Kidney tubule cell (primary cell): Measurements from ENCODE around the gene GTPBP1.

ENCODE experiments used
- DNase-seq: peaks from one replicate; pipeline ENCODE4 v3.0.0-alpha.2; 2018; ENCODE audit warnings: low spot score

Gene GTPBP1

DNA sequence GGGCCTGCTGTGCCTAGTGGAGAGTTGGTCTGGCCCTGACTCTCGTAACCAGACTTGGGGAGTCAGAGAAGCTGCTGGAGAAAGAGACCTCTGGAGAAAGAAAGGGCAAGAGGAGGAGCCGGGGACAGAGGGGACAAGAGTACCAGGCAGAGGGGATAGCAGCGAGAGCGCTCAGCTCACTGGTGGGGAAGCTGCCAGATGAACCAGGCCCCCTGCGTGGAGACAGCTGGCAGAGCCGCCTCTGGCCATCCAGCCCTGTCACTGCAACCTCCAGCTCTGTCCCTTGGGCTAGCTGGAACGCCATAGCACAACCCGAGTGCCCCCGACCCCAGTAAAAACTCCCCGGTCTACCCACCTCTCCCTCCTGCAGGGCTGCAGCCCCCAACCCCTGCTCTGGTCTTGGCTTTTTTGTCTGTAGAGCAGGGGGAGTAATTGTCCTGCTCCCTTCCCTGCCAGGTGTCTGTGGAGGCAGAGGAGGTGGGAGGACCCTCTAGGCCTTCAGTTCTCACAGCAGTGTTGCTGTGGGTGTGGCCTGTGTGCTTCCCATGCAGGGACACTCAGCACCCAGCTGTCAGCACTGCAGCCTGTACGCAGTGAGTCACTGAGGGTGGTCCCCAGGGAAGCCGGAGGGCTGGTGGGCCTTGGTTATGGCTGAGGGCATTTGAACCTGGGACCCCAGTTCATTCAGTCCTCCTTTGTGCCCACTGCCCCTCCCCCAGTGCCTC is 54.9 kb downstream of the GTPBP1 start:
- DNase-seq = peak; percentile 38

DNA sequence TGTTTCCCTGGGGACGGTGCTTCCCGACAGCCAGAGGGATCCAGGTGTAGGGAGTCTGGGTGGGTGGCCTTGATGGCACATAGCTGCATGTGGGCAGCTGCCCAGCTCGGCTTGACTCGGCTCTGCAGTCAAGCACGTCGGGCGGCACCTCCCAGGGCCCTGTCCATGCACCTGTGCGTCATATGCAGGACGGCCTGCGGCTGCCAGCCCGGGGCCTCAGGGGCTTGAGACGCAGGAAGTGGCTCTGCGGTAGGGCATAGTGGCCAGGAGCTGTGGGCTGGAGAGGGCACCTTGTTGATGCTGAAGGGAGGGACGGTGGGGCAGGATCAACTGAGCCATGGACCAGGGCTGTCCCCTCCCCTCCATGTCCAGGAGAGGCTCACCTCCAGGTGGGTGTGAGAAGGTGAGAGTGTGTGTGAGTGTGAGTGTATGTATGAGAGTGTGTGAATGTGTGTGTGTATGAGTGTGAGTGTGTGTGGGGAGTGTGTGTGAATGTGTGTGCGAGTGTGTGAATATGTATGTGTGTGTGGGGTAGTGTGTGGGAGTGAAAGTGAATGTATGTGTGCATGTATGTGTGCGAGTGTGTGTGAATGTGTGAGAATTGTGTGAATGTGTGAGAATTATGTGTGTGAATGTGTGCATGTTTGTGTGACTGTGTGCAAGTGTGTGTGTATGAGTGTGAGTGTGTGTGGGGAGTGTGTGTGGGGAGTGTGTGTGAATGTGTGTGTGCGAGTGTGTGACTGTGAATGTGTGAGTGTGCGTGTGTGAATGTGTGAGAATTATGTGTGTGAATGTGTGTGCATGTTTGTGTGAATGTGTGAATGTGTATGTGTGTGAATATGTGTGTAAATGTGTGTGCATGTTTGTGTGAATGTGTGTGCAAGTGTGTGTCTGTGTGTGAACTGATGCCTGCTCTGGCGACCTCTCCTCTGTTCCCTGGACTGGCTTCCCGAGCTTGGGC is 55.7 kb downstream of the GTPBP1 start:
- DNase-seq = peak; percentile 86

DNA sequence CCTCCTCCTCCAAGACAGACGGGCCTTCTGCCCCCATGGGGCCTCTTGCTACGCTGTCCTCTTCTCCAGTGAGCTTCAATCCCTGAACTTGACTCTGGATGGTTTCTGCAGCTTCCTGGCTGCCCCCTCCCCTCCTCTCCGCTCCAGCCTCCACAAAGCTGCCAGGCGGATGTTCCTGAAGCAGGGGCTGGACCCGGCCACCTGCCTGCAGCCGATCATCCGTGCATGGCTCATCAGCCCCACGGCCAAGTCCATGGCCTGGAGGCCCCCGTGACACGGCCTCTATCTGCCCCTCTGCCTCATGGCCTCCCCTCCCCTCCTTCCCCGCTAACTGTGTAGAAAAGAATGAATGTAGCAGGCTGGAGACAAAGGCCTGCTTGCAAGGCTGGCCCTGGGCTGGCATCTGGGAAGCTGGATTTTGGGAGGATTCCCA is 56.8 kb downstream of the GTPBP1 start:
- DNase-seq = no peak

DNA sequence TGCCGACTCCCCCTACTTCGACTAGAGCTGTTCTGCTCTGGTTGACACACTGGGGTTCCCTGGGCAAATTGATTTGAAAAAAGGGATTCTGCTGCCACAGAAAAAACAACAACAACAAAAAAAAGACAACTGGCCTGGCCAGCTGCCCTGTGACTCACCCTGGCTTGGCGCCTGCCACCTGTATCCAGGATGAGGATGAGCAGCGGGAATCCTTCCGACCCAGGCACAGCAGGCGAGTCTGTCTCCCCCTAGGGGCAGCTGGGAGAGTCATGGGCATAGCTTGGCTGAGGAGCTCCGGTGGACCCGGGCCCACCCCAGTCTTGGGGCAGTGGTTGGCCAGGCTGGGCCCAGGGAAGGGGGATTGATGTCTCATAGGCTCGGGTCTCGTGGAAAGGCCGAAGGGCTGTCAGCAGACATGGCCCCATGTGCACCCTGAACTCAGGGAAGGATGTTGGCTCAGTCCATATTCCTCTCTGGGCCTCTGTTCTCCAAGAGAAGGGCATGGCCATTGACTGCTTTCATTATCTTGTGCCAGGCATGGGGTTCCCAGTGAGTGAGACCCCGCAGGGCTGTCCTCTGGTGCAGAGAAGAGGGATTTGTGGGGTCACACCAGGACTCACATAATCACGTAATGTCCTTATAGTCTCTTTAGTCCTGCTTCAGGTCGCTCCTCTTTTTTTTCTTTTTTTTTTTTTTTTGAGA is 60.5 kb downstream of the GTPBP1 start:
- DNase-seq = peak; percentile 86

DNA sequence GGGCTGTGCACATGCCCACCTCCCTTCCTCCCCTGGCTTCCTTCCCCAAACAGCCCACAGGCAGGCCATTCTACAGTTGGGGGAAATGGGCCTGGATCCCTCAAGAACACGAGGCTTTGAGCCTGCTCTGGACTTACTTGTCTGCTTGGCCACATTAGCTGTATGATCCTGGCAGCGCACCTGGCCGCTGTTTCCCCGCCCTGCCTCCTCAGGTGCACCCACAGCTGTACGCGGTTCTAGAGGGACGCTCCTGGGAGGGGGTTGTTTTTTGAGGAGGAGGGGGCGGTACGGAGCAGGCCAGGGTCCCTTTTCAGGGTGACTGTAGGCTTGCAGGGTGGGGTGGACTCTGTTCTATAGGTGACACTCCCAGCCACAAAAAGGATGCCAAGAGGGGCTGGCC is 61.6 kb downstream of the GTPBP1 start:
- no peak for DNase-seq

DNA sequence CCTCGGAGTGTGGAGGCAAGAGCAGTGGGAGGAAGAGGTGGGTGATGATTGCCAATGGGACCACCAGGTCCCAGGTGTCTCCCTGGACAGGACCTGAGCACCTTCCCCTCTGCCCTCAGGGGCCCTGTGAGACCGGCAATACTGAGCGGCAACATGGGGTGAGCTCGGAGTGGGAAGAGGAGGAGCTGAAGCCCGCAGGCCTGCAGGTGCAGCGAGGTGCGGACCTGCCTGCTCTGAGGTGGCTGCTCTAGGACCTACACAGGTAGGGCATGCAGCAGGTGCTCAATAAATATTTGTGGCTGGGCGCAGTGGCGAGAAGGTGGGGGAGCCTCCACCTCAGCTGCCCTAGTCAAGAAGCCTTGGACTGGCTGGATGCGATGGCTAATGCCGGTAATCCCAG is 62.3 kb downstream of the GTPBP1 start:
- no peak for DNase-seq

DNA sequence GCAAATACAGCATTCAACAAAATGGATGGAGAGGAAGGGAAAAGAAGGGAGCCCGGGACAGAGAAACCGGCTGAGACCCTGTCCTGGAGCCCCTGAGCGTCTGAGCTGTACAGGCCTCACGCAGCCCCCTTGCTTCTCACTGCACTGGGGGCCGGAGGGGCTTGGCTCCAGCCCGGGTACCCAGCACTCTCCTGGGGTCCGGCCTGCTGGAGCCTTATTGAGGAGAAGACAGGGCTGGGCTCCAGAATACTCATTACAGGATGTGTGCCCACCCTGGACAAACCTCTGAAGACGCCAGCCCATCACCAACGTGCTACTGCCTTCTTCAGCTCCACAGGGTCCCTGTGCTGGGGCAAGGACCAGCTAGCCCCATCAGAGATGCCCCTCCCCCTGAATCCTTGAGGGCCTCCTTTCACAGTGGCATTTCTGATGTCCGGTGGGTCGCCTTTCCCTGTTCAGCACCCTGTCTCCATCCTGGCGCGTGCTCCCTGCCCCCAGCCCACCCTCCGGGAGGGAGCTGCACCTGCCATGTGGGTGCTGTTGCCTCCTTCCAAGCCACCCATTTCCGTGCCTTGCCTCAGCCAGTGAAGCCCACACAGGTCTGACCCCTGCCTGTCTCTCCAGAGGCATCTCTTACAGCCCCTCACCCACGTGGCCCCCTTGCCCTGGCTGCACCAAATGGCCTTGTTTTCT is 64.7 kb downstream of the GTPBP1 start:
- DNase-seq = no peak

DNA sequence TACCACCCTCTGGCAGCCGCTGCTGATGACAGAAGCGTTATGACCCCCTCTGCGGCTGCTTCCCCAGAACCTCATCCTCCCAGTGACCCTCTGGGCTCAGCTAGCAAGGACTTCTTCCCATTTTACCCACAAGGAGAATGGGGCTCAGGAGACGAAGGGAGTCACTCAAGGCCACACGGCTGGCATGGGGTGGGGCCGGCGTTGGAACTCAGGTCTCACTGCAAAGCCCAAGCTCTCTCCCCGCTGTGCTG is 66.8 kb downstream of the GTPBP1 start:
- no peak for DNase-seq

DNA sequence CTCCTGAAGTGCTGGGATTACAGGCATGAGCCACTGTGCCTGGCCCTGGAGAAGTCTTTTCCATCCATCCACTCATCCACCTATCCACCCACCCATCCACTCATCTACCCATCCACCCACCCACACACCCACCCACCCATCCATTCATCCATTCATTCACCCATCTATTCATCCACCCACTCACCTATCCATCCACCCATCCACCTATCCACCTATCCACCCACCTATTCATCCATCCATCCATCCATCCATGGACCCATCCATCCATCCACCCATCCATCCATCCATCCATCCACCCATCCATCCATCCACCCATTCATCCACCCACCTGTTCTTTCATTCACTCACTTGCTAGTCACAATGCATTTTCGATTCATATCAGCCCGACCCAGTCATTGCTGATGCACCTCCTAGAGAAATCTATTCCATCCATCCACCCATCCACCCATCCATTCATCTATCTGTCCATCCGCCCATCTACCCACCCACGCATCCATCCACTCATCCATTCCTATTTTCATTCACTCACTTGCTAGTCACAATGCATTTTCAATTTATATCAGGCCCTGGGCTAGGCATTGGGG is 67.7 kb downstream of the GTPBP1 start:
- no peak for DNase-seq

DNA sequence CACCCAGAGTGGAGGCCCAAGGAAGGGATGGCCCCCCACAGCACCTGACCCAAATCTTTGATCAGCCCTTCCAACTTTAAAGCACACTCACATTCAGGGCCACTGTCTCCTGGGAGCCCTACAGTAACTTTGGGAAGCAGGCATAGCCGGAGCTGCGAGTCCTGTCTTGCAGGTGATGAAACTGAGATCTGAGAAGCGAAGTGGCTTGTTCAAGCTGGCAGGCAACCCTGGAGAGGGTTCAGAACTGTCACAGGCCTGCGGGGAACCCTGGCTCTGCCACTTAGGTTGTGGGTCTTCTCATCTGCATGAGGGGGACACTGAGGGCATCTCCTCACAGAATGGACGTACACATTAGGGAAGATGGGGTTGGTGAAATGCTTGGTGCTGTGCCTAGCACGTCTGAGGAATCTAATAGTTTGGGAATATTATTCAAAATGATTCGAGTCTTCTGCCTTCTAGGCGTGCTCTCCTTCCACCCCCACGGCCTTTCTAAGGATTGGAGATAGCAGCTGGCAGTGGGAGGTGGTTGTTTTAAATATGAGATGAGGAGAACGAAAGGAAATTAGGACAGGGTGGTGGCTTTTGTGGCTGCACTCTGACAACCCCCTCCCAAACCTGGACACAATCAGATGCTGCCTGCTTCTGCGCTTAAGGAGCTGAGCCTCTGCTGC is 68.9 kb downstream of the GTPBP1 start:
- no peak for DNase-seq

DNA sequence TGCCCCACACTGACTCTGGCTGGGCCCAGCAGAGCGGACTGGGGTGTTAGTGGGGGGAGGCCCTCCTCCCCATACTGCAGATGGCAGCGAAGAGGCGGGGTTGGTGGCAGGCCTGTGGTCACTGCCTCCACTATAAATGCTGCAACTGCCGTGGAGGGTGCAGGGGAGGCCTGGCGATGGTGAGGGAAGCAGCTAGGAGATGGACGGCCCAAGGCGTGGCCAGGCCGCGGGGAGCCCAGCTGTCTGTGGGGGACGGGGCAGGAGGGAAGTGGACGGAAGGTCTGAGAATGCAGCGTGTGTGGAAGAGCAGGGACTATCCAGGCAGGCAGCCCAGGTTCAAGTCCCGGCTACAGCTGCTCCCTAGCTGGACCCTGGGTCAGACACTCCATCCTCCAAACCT is 69.9 kb downstream of the GTPBP1 start:
- DNase-seq = no peak

DNA sequence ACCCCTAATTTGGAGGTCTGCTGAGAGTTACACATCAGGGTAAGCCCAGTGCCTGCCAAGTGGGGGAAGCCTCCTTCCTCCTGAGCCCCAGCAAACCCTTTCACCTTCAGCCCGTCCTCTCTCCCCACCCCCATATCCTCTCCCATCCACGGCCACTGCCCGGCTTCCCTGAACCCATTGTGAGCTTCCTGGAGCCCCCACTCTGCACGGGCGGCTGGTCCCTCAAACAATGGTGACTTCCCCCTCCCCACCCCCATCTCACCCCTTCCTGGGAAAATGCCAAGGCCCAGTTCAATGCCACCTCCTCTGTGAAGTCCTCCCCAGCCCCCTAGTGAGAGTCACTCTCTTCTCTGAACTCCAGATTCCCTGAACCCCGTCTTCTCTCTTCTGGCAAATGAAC is 70.3 kb downstream of the GTPBP1 start:
- DNase-seq = no peak

DNA sequence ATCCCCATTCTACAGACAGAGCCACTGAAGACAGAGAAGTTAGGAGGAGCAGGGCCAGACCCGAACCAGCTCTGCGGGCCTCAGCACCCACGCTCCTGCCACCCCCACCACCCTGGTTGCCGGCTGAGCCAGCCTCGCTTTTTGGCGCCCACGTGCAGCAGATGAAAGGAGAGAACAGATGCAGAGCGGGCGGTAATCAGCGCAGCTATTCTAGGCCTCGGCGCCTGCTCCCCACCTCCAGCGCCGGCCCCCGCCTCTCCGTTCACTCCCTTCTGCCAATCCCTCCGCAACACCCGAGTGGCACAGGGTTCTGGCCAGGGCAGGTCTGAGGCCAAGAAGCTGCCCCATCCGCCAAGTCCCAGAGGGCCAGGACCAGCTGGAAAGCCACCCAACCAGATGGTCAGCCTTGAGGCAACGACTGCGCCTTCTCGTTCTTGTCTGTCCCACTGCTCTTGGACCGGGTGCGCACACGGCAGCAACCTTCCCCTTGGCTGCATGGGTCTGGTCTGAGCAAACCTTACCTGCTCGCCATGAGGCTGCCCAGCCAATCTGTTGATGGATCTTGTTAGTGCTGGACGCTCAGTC is 71.4 kb downstream of the GTPBP1 start:
- DNase-seq = no peak

DNA sequence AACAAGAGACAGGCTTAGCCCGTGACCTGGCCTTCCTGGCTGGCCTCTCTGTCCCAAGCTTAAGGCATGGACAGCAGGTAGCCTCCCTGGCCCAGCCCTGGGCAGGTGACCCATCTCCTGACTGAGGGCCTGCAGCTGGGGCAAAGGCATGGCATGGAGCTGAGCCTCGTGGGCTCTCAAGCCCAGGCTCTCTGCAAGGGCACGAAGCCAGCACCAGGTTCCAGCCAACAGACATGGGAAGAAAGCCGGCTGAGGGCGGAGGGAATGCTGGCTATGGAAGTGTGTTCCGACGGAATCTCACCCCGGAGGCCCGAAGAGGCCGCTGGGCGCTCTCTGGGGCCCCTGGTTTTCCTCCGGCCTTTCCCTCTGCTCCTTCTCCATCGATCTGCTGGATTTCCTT is 75.3 kb downstream of the GTPBP1 start:
- no peak for DNase-seq

DNA sequence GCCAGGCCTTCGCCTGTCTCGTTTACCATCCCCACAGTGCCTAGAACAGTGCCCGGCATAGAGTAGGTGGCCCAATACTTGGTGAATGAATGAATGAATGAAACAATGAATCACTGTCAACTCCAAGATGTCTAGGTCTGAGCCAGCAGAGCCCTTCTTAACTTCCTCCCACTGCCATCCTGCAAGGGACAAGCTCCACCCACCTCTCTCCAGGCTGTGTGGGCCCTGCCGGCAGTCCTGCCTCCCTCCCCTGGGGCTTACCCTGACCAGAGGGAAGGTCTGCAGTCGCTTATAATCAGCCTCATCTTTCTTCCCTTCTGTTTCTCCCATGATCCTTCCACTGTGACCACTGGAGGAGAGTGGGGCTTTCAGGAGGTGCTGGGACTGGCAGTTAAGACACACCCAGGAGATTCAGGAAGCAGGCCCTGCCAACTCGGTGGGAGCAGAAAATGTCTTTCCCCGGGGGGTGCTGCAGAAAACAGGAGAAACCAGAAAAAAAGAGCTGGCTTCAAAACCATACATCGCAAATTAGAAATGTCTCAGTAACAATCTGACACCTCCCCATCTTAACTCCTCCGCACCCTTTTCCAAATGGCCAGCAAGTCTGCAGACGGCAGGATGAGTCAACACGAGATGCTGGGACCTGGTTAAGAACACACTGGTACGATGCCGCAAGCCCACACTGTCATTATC is 76.8 kb downstream of the GTPBP1 start:
- no peak for DNase-seq
